SU-DHL-6 (cell line): ENCODE measurements around the gene FAM184B.

Experiments used
- EZH2phosphoT487 ChIP-seq: fragments of 200-600 bp; sonication (generic), shearing (Covaris generic); conservative IDR thresholded peaks from 2 replicates; pipeline ENCODE4 v1.6.1; 2018; ENCODE audit warnings: mild to moderate bottlenecking, antibody characterized with exemption, low read length, moderate library complexity, mixed read lengths
- TF ChIP-seq, protein P1 (sequence below): fragments of 200-600 bp; sonication (generic); IDR thresholded peaks from one replicate; pipeline ENCODE4 v1.5.1; 2017; ENCODE audit warnings: antibody characterized with exemption, mild to moderate bottlenecking, low read length, moderate library complexity; ENCODE audit not compliant: insufficient read depth, poor library complexity, severe bottlenecking

DNA sequence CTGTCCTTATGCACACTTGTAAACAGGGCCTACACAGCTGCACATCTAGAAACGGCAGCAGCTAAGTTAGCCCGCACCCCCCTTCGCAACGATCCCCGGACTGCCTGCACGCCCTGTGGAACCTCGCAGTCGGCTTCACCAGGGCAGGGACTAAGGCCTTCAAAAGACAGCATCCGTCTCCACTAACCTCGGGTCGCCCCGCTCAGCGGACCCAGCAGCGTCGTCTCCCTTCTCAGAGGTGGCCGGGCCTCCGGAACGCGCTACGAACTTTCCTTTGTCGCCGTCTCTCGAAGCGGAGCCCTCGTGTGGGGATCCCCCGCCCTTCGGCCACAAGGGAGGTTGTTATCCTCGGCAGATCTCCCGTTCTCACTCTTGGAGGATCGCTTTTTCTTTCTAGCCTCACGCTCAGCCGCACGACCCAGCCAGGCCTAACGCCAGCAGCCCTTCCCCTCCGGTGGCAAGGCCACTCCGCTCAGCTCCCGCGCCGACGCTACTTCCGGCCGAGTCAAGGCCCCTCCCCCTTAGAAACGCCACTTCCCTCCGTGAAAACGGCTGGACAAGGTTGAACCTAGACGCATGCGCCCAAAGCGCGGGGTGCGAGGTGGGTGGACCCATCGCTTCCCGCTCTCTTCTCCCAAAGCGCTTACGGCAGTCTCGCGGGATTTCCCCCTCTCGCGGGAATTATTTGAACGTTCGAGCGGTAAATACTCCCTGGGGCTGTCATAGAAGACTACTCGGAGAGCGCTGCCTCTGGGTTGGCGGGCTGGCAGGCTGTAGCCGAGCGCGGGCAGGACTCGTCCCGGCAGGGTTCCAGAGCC, 29.0 kb upstream of the FAM184B start, which contains the start of the genes DCAF16 and NCAPG:
- TF ChIP-seq EZH2phosphoT487: no peak
- TF ChIP-seq, protein P1, sequence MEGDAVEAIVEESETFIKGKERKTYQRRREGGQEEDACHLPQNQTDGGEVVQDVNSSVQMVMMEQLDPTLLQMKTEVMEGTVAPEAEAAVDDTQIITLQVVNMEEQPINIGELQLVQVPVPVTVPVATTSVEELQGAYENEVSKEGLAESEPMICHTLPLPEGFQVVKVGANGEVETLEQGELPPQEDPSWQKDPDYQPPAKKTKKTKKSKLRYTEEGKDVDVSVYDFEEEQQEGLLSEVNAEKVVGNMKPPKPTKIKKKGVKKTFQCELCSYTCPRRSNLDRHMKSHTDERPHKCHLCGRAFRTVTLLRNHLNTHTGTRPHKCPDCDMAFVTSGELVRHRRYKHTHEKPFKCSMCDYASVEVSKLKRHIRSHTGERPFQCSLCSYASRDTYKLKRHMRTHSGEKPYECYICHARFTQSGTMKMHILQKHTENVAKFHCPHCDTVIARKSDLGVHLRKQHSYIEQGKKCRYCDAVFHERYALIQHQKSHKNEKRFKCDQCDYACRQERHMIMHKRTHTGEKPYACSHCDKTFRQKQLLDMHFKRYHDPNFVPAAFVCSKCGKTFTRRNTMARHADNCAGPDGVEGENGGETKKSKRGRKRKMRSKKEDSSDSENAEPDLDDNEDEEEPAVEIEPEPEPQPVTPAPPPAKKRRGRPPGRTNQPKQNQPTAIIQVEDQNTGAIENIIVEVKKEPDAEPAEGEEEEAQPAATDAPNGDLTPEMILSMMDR: no peak
